ENCODE measurements around the gene PNMA1.

The PNMA1 gene

DNA sequence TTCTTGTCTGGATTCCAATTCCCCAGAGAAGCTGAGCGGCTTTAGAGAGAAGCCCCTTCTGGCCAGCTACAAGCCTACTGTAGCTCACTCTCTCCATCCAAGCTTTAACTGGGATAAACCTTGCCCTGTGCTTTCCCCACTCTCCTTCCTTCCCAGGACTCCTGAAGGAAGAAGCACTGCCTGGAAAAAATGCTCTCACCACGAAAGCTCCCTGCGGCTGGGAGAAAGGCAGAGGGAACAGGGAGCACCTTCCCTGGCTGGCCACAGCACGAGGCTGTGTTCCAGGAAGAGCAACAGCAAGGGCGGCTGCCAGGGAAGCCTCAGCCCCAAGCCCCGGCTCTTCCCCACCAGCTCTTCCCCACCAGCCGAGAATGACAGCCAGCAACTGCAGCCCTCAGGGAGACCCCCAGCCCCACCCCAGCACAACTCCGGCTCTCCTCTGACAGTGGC is 40.8 kb upstream of the PNMA1 start:
- DNase-seq (ENCODE audit: low spot score), result peak; percentile 17
- TF ChIP-seq, protein P1, sequence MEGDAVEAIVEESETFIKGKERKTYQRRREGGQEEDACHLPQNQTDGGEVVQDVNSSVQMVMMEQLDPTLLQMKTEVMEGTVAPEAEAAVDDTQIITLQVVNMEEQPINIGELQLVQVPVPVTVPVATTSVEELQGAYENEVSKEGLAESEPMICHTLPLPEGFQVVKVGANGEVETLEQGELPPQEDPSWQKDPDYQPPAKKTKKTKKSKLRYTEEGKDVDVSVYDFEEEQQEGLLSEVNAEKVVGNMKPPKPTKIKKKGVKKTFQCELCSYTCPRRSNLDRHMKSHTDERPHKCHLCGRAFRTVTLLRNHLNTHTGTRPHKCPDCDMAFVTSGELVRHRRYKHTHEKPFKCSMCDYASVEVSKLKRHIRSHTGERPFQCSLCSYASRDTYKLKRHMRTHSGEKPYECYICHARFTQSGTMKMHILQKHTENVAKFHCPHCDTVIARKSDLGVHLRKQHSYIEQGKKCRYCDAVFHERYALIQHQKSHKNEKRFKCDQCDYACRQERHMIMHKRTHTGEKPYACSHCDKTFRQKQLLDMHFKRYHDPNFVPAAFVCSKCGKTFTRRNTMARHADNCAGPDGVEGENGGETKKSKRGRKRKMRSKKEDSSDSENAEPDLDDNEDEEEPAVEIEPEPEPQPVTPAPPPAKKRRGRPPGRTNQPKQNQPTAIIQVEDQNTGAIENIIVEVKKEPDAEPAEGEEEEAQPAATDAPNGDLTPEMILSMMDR (IDR thresholded peaks at IDR 0.05; ENCODE audit: extremely low read depth, missing control alignments), result no peak

DNA sequence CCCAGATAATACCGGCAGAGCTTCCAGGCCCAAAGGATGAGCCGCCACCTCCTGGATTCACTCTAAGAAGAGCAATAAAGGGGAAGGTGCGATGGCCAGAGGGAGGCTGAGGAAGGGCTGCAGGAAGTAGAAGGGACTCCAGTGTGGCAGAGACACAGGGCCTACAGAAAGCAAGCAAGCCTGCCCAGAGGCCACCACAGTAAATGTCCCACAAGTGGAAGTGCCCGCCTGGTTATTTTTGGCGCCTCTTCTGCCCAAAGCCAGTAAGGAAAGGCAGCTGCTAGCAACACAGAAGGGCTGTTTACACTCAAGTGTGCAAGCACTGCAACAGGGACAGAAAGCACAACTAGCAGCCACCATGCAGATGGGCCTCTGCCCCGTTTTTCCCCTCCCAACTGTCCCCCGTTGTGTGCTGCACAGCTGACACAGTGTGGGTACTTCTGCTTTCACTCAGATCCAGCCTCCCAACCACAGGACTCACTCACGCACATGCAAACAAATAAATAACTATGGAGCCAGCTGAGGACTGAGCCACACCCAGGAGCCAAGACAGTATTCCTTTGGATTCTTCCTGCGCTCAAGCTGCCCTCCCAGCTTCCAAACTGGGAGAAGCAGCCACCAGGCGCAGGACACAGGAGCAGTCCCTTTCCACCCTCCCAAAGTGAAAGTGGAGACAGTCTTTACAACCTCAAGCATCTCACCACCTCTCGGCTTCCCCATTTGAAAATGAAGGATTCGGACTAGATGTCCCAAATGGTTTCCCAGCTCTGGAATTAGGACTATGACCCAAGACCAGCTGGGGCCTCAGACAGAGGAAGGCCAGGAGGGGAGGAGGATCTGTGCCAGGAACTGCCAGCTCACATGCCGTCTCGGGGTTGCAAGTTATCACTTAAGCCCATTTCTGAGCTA is 40.0 kb upstream of the PNMA1 start:
- DNase-seq (ENCODE audit: low spot score), result peak; percentile 74
- TF ChIP-seq, protein P1 (IDR thresholded peaks at IDR 0.05; ENCODE audit: extremely low read depth, missing control alignments), result no peak

DNA sequence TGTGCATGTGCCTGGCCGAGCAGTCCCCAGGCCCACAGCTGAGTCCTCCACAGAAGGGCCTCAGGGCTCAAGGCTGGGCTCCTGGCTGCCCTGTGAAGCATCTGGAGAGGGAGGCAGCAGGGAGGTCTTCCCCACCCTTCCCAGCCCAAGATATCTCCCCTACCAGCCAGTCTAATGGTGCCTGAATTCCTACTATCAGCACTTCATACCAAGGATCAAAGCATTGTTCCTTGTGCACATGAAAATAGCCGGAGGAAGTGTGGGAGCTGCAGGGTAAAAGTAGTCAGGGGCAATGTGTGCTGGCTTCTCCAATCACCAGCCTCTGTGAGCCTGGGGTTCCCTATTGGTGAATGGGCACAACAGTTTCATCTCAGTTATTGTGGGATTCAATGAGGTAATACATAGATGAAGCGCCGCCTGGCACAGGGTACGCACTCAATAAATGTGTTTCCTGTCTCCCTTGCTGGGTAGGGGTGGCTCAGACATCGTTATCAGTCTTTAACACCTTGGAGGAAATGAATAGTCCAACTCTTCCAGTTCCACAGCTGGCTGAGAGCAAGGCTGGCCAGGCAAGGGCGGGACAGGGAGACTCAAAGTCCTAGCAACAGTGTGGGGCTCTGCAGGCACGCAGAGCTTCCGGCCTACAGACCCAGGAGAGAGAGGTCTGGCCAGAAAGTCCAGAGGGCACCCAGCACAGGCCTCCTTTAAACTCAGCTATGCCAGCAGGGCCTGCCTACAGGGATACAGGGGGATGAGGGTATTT is 39.1 kb upstream of the PNMA1 start:
- TF ChIP-seq, protein P1 (IDR thresholded peaks at IDR 0.05; ENCODE audit: extremely low read depth, missing control alignments), result no peak
- DNase-seq (ENCODE audit: low spot score), result peak; percentile 20

DNA sequence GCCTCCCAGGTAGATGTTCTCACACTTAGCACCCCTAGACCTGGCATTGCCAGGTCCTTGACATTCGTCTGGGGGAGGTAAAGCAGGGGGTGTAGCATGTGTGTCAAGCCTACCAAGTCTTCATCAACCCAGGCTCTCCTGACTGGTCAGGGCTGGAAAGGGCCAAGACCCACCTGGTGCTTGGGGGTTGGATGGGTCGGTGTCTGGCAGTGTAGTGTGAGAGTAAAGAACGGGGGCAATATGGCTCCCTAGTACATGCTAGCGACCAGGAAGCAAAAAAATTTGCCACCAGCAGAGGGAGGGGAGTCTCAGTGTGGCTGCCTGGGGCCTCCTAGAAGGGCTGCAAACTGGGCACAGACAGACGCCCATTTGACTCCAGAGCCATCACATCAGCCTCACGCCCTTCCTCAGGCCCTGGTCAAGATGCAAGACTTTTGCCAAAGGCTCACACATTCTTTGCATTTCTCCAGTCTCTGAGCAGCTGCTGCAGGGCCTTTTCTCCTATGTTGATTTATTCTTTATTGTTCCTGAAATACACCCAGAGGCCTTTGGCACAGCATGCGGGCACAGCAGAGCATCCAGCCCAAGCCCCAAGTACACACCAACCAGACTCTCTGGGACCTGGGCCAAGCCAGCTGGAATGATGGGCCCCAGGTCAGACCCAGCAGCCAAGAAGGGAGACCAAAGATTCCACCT is 38.3 kb upstream of the PNMA1 start:
- peak; percentile 18 for DNase-seq (ENCODE audit: low spot score)
- TF ChIP-seq, protein P1 (IDR thresholded peaks at IDR 0.05; ENCODE audit: extremely low read depth, missing control alignments), result no peak

DNA sequence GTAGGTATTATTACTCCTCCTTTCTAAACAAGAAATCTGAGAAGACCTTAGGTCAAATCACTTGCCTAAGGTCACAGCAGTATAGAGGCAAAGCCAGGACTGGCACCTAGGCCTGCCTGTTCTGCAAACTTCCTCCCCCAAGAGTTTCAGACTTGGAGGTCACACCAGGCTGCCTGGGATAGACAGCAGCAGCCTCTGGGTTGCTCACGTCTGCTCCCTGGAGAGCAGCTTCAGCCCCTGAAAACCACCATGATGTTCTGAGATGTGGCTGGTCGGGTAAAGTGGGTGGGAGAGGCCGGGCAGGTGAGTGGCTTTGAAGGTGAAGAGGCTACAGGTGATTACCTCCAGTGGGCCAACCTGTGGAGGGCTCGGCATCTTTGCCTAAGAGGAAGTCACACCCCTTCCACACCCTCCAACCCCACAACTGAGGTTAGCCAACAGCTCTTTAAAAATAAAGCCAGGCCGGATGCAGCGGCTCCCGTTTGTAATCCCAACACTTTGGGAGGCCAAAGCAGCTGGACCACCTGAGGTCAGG is 37.0 kb upstream of the PNMA1 start:
- no peak for DNase-seq (ENCODE audit: low spot score)
- TF ChIP-seq, protein P1 (IDR thresholded peaks at IDR 0.05; ENCODE audit: extremely low read depth, missing control alignments), result no peak

DNA sequence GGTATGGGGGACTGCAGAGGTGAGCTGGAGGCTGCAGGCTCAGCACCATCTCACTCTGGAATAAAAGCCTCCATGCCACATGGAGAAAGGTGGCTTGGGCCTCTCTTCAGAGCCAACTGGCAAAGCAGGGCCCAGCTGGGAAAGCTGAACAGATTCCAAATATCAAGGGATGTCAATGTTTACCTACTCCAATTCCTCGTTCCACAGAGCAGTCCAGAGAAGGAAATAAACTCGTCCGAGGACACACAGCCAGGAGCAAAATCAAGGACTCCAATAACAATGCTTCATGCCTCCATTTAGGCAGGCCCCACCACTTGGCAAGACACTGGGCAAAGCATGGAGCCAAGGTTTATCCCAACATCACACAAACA is 36.3 kb upstream of the PNMA1 start:
- TF ChIP-seq, protein P1 (IDR thresholded peaks at IDR 0.05; ENCODE audit: extremely low read depth, missing control alignments), result no peak
- no peak for DNase-seq (ENCODE audit: low spot score)

Measured in GM20000 (cell line).